Neural crest cell (in vitro differentiated cells): Measurements from ENCODE around the gene FXYD2. TPM values are rescaled to one million over a fixed set of nuclear protein-coding genes. Genes with fewer than 3 reads are reported as not detected.

Experiments
- DNase-seq: peaks from one replicate; pipeline ENCODE4 v3.0.0; 2021; ENCODE audit warnings: low read depth, mixed read lengths, low spot score
- H3K27ac Mint-ChIP-seq: one replicate; pipeline ENCODE4 v1.8.0; 2021; ENCODE audit warnings: mild to moderate bottlenecking, mixed read lengths; ENCODE audit not compliant: unreplicated experiment
- H3K27me3 Mint-ChIP-seq: 2 replicates; pipeline ENCODE4 v1.8.0; 2021; ENCODE audit warnings: low read depth, mild to moderate bottlenecking, mixed read lengths
- H3K36me3 Mint-ChIP-seq: 2 replicates; pipeline ENCODE4 v1.8.0; 2021; ENCODE audit warnings: low read depth, mild to moderate bottlenecking, mixed read lengths
- H3K4me1 Mint-ChIP-seq: 2 replicates; pipeline ENCODE4 v1.8.0; 2021; ENCODE audit warnings: mixed read lengths
- H3K4me3 Mint-ChIP-seq: one replicate; pipeline ENCODE4 v1.8.0; 2021; ENCODE audit warnings: mild to moderate bottlenecking, mixed read lengths
- H3K9me3 Mint-ChIP-seq: 2 replicates; pipeline ENCODE4 v1.8.0; 2021; ENCODE audit warnings: mixed read lengths
- CTCF ChIP-seq: fragments of 200-600 bp; sonication (generic); conservative IDR thresholded peaks from 2 replicates; pipeline ENCODE4 v1.5.0; 2021; ENCODE audit warnings: antibody characterized with exemption, mild to moderate bottlenecking
- total RNA-seq: library from RNA; stranded (reverse); gene quantifications from 2 replicates; pipeline ENCODE4 v1.2.1, GENCODE V29; 2021

The FXYD2 gene
- total RNA-seq, 1 donor from 2014 or later = 0.26 TPM

- H3K27me3 Mint-ChIP-seq = no peaks in the 10 kb centered on the region
- peaks cover 24% of the 10 kb centered on the region for H3K4me1 Mint-ChIP-seq
- peaks cover 6% of the 10 kb centered on the region for H3K36me3 Mint-ChIP-seq
- no peaks in the 10 kb centered on the region for H3K9me3 Mint-ChIP-seq
- no peak for TF ChIP-seq CTCF
- DNase-seq = no peak
- no peak overlapping the region for H3K4me3 Mint-ChIP-seq
- no peak overlapping the region for H3K27ac Mint-ChIP-seq
Measured at GRCh38 chr11:117860139-117860538, 35.6 kb upstream of the FXYD2 start.

GRCh38 chr11:117859488-117860112, 35.1 kb upstream of the FXYD2 start:
- Mint-ChIP-seq H3K27ac (no peak overlapping the region), H3K27me3 (no peaks in the 10 kb centered on the region), H3K4me3 (no peak overlapping the region), H3K36me3 (peaks cover 8% of the 10 kb centered on the region), H3K9me3 (peaks cover under 1% of the 10 kb centered on the region), H3K4me1 (peaks cover 29% of the 10 kb centered on the region)
- no peak for TF ChIP-seq CTCF
- no peak for DNase-seq

GRCh38 chr11:117859061-117859460, 34.5 kb upstream of the FXYD2 start:
- no peak for DNase-seq
- TF ChIP-seq CTCF = no peak
- no peak overlapping the region for H3K4me3 Mint-ChIP-seq
- H3K27ac Mint-ChIP-seq = no peak overlapping the region
- H3K36me3 Mint-ChIP-seq = peaks cover 11% of the 10 kb centered on the region
- H3K27me3 Mint-ChIP-seq = no peaks in the 10 kb centered on the region
- H3K4me1 Mint-ChIP-seq = peaks cover 33% of the 10 kb centered on the region
- H3K9me3 Mint-ChIP-seq = peaks cover 4% of the 10 kb centered on the region

- H3K27me3 Mint-ChIP-seq = no peaks in the 10 kb centered on the region
- peaks cover 12% of the 10 kb centered on the region for H3K9me3 Mint-ChIP-seq
- no peak for DNase-seq
- no peak overlapping the region for H3K27ac Mint-ChIP-seq
- no peak overlapping the region for H3K4me3 Mint-ChIP-seq
- peaks cover 32% of the 10 kb centered on the region for H3K4me1 Mint-ChIP-seq
- TF ChIP-seq CTCF = no peak
- peaks cover 19% of the 10 kb centered on the region for H3K36me3 Mint-ChIP-seq
Measured at GRCh38 chr11:117857734-117858414, 33.3 kb upstream of the FXYD2 start.

- TF ChIP-seq CTCF = no peak
- peaks cover 19% of the 10 kb centered on the region for H3K4me1 Mint-ChIP-seq
- H3K27me3 Mint-ChIP-seq = no peaks in the 10 kb centered on the region
- no peak overlapping the region for H3K27ac Mint-ChIP-seq
- H3K9me3 Mint-ChIP-seq = peaks cover 22% of the 10 kb centered on the region
- no peak for DNase-seq
- H3K4me3 Mint-ChIP-seq = no peak overlapping the region
- peaks cover 34% of the 10 kb centered on the region for H3K36me3 Mint-ChIP-seq
Measured at GRCh38 chr11:117855912-117856651, 31.5 kb upstream of the FXYD2 start.
